DND-41 (cell line): ENCODE data around the gene GLUD1.
"Not testable (repeated sequence)": the region's sequence is repeated elsewhere in the genome, so short reads cannot be mapped to it uniquely, and the experiment has no call there.

Source experiments
- ATAC-seq: fragments of 200-7000 bp; cut with Tn5 transposase; 3 replicates; pipeline ENCODE4 v1.9.1; 2021; ENCODE audit warnings: low read depth; ENCODE audit not compliant: insufficient read depth
- DNase-seq: peaks from one replicate; pipeline ENCODE4 v3.0.0-alpha.2; 2020
- H2AFZ ChIP-seq: 2 replicates; pipeline ENCODE4 v1.6.0; 2012; ENCODE audit warnings: low read depth, low read length
- H3K27ac ChIP-seq: 2 replicates; pipeline ENCODE4 v1.5.1; 2012; ENCODE audit warnings: low read length, inconsistent platforms
- H3K27me3 ChIP-seq: fragments of 200-600 bp; sonication (generic); 2 replicates; pipeline ENCODE4 v1.6.0; 2012; ENCODE audit warnings: low read length, mild to moderate bottlenecking, inconsistent platforms; ENCODE audit not compliant: insufficient read depth, poor library complexity
- H3K36me3 ChIP-seq: 2 replicates; pipeline ENCODE4 v1.5.1; 2012; ENCODE audit warnings: low read length, inconsistent platforms; ENCODE audit not compliant: insufficient read depth
- H3K4me1 ChIP-seq: 2 replicates; pipeline ENCODE4 v1.5.1; 2012; ENCODE audit warnings: mild to moderate bottlenecking, low read length; ENCODE audit not compliant: insufficient read depth
- H3K4me2 ChIP-seq: 2 replicates; pipeline ENCODE4 v1.6.0; 2012; ENCODE audit warnings: mild to moderate bottlenecking, moderate library complexity, low read length, inconsistent platforms; ENCODE audit not compliant: insufficient read depth
- H3K4me3 ChIP-seq, 2 experiments: fragments of 200-600 bp in 1 of 2; shearing (Covaris generic) in 1 of 2; 2 replicates each; pipeline ENCODE4 v1.5.1; 2012 to 2016; ENCODE audit warnings: inconsistent platforms in 2 of 2, low read length in 2 of 2, mild to moderate bottlenecking in 2 of 2, low read depth in 1 of 2, moderate library complexity in 1 of 2
- H3K79me2 ChIP-seq: 2 replicates; pipeline ENCODE4 v1.6.0; 2012; ENCODE audit warnings: low read length, inconsistent platforms; ENCODE audit not compliant: insufficient read depth
- H3K9ac ChIP-seq: 2 replicates; pipeline ENCODE4 v1.6.0; 2012; ENCODE audit warnings: low read depth, mild to moderate bottlenecking, inconsistent platforms, low read length, moderate library complexity
- H3K9me3 ChIP-seq: 2 replicates; pipeline ENCODE4 v1.5.1; 2012; ENCODE audit warnings: low read length, moderate library complexity, mild to moderate bottlenecking, inconsistent platforms; ENCODE audit not compliant: insufficient read depth, severe bottlenecking
- H4K20me1 ChIP-seq: 2 replicates; pipeline ENCODE4 v1.6.0; 2012; ENCODE audit warnings: low read length; ENCODE audit not compliant: insufficient read depth
- EZH2 ChIP-seq: IDR thresholded peaks from 3 replicates; pipeline ENCODE4 v1.6.1; 2012; ENCODE audit warnings: borderline replicate concordance, low read depth, mild to moderate bottlenecking, moderate library complexity, low read length, inconsistent platforms; ENCODE audit not compliant: severe bottlenecking
- TF ChIP-seq, protein P1 (sequence below): IDR thresholded peaks from 2 replicates; pipeline ENCODE4 v1.5.1; 2012; ENCODE audit warnings: borderline replicate concordance, low read length, moderate library complexity, mild to moderate bottlenecking; ENCODE audit not compliant: poor library complexity, severe bottlenecking; ENCODE audit errors: extremely low read depth

Gene GLUD1

DNA sequence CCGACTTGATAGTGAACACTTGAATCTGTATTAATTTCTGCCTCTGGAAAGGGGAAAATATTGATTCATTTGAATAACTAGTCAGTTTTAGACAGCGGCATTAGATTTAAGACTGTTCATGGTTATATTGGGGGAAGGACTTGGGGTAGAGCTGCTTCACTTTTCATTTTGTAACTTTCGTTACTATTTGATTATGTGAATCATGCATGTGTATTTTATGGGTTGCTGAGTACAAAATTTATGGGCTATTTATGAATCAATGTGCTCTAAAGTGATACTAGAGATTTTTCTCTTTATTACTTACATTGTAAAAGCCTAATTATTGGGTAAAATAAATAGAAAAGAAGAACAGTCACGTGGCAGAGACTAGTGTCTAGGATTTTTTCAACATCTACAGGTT is 4.9 kb downstream of the GLUD1 start:
- Histone ChIP-seq H3K27me3 (no peaks in the 10 kb centered on the region), H4K20me1 (peaks cover 51% of the 10 kb centered on the region), H3K9ac (no peak overlapping the region; the same call in 1 of the 2 replicates), H2AFZ (no peak overlapping the region), H3K4me2 (peak overlapping the region; percentile 29; the same call in 1 of the 2 replicates), H3K4me1 (peaks cover 48% of the 10 kb centered on the region), H3K4me3 (no peak overlapping the region), H3K36me3 (peaks cover 29% of the 10 kb centered on the region), H3K27ac (no peak overlapping the region), H3K79me2 (peaks cover 96% of the 10 kb centered on the region), H3K9me3 (no peaks in the 10 kb centered on the region)
- ATAC-seq (no peak), DNase-seq (no peak)
- TF ChIP-seq, protein P1, sequence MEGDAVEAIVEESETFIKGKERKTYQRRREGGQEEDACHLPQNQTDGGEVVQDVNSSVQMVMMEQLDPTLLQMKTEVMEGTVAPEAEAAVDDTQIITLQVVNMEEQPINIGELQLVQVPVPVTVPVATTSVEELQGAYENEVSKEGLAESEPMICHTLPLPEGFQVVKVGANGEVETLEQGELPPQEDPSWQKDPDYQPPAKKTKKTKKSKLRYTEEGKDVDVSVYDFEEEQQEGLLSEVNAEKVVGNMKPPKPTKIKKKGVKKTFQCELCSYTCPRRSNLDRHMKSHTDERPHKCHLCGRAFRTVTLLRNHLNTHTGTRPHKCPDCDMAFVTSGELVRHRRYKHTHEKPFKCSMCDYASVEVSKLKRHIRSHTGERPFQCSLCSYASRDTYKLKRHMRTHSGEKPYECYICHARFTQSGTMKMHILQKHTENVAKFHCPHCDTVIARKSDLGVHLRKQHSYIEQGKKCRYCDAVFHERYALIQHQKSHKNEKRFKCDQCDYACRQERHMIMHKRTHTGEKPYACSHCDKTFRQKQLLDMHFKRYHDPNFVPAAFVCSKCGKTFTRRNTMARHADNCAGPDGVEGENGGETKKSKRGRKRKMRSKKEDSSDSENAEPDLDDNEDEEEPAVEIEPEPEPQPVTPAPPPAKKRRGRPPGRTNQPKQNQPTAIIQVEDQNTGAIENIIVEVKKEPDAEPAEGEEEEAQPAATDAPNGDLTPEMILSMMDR, result no peak
- no peak for TF ChIP-seq EZH2

DNA sequence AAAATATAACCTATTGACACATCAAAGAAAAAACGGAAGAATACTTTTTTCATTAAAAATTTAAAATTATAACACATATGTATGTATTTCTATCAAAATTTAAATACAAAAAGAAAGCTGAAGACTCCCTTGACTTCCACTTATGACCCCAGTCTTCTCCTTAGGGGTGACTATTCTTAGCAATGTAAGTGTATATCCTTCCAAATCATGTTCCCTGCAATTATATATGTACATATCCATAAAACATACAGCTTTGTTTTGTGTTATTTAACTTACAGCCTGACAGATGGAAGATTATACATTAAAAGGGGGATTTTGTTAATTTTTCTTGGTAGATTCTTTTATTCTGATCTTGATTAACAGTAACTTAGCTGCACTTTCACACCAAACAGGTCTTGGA is 9.1 kb downstream of the GLUD1 start:
- H3K9ac ChIP-seq, result no peak overlapping the region
- DNase-seq (no peak), ATAC-seq (no peak)
- H3K79me2 ChIP-seq, result peaks cover 83% of the 10 kb centered on the region
- H3K9me3 ChIP-seq, result no peaks in the 10 kb centered on the region
- no peak overlapping the region for H3K4me3 ChIP-seq
- no peak overlapping the region; the same call in 1 of the 2 replicates for H3K4me2 ChIP-seq
- TF ChIP-seq EZH2, result no peak
- TF ChIP-seq, protein P1, result no peak
- no peaks in the 10 kb centered on the region for H3K27me3 ChIP-seq
- H3K4me1 ChIP-seq, result peaks cover 20% of the 10 kb centered on the region; the same call in 1 of the 2 replicates
- peaks cover 39% of the 10 kb centered on the region for H3K36me3 ChIP-seq
- H2AFZ ChIP-seq, result no peak overlapping the region
- peaks cover 31% of the 10 kb centered on the region for H4K20me1 ChIP-seq
- H3K27ac ChIP-seq, result no peak overlapping the region

DNA sequence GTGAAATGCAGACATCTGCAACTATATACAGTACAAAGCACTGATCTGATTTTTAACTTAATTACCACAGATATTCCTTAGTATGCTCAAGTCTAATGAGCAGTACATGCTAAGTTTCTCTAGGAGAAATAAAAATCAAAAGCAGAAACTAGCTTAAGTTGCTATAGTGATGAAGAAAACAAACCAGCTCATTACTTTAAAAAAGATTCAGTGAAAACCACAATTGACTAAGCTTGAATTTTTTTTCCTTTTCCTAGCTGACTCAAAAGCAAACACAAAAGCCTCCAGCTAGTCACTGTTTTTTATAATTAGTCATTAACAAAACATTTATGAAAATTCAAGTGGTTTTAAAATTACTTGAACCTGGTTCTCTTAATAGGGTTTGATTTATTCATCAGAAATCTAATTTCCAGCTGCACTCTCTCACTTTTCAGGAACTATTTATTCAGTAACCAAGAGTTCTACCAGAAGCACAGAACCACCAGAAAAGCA is 10.3 kb downstream of the GLUD1 start:
- Histone ChIP-seq H3K79me2 (peaks cover 75% of the 10 kb centered on the region), H3K4me1 (peaks cover 12% of the 10 kb centered on the region; the same call in 1 of the 2 replicates), H3K36me3 (peaks cover 33% of the 10 kb centered on the region), H4K20me1 (peaks cover 24% of the 10 kb centered on the region)
- not testable (repeated sequence) for H3K27me3 ChIP-seq, H2AFZ ChIP-seq, DNase-seq, H3K9ac ChIP-seq, H3K9me3 ChIP-seq, H3K27ac ChIP-seq, H3K4me2 ChIP-seq, H3K4me3 ChIP-seq
- ATAC-seq, result peak; percentile 22; the same call in 1 of the 3 replicates

DNA sequence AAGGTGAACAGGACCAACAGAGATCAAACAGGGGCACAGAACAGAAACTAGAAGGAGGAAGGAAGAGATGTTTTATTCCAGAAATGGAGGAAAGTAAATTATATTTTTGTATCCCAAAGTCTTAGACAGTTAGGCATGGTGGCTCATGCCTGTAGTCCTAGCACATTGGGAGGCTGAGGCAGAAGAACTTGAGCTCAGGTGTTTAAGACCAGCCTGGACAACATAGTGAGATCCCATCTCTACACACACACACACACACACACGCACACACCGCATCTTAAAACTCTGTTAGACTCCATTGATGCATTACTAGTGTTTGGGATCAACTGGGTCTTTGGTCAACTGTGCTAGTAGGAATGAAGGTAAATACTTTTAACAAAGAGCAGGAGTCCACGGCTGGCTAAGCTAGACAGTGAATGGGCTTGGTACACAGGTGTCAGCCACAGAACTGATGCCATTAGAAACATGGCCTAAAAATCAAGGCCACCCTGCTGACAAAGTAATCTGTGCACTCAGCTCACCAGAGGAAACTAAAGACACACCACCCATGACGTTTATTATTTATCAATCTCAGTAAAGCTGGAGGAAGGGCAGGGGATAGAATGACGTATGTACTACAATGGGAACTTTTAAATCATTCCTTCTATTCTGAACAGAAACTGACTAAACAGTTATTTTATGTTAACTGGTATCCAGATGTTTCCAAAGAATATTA is 10.9 kb downstream of the GLUD1 start:
- H3K9ac ChIP-seq, H3K4me3 ChIP-seq, H3K4me1 ChIP-seq, ATAC-seq, H3K27ac ChIP-seq, H3K9me3 ChIP-seq, H3K4me2 ChIP-seq, H3K27me3 ChIP-seq, DNase-seq, H2AFZ ChIP-seq: not testable (repeated sequence)
- Histone ChIP-seq H3K79me2 (peaks cover 73% of the 10 kb centered on the region), H4K20me1 (peaks cover 20% of the 10 kb centered on the region), H3K36me3 (peaks cover 27% of the 10 kb centered on the region)

DNA sequence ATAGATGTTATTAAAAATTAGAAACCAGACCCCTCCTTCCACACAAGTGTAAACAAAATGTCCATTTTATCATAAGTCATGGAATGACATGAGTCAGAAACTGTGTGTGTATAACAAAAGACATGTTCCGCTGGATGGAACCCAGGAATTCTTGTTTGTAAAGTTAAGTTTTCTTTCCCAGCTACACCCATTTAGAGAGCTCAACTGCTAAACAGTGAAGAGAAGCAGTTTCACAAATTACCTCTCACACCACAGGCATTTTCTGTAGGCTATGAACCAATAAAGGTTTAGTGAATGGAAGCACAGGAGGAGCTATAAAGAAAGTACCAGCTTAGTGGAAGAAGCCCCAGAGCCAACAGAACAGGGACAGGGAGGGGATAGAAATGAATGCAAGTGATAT is 12.4 kb downstream of the GLUD1 start:
- Histone ChIP-seq H3K79me2 (peaks cover 68% of the 10 kb centered on the region), H4K20me1 (peaks cover 11% of the 10 kb centered on the region), H3K36me3 (peaks cover 18% of the 10 kb centered on the region)
- not testable (repeated sequence) for H3K27ac ChIP-seq, H3K9ac ChIP-seq, H3K27me3 ChIP-seq, ATAC-seq, H3K4me1 ChIP-seq, H3K4me3 ChIP-seq, H3K4me2 ChIP-seq, H3K9me3 ChIP-seq, DNase-seq, H2AFZ ChIP-seq

DNA sequence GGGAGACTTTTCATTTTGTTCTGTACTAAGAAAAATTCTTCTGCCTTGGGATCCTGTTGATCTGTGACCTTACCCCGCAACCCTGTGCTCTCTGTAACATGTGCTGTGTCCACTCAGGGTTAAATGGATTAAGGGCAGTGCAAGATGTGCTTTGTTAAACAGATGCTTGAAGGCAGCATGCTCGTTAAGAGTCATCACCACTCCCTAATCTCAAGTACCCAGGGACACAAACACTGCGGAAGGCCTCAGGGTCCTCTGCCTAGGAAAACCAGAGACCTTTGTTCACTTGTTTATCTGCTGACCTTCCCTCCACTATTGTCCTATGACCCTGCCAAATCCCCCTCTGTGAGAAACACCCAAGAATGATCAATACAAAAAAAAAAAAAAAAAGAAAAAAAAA is 13.1 kb downstream of the GLUD1 start:
- not testable (repeated sequence) for H3K4me2 ChIP-seq, ATAC-seq, H4K20me1 ChIP-seq, H2AFZ ChIP-seq, H3K9me3 ChIP-seq, H3K4me1 ChIP-seq, H3K4me3 ChIP-seq, DNase-seq, H3K27me3 ChIP-seq, H3K27ac ChIP-seq, H3K9ac ChIP-seq
- Histone ChIP-seq H3K79me2 (peaks cover 62% of the 10 kb centered on the region), H3K36me3 (peaks cover 13% of the 10 kb centered on the region)
